Measurements from ENCODE around the gene CCDC102B.
"Not testable (repeated sequence)": the region's sequence is repeated elsewhere in the genome, so short reads cannot be mapped to it uniquely, and the experiment has no call there.

CCDC102B gene

GRCh38 chr18:68797871-68798270 is at the start of gene CCDC102B:
Gene CCDC102B, plus strand, starts transcription at chr18:68798080. Its CDS starts 38,684 bp downstream, at chr18:68836764.
- no peak for FAIRE-seq

GRCh38 chr18:68757126-68757525 is 40.8 kb upstream of the CCDC102B start:
- FAIRE-seq: no peak

GRCh38 chr18:68759308-68759707 is 38.6 kb upstream of the CCDC102B start:
- no peak for FAIRE-seq

GRCh38 chr18:68763083-68763482 is 34.8 kb upstream of the CCDC102B start:
- no peak for FAIRE-seq

GRCh38 chr18:68764016-68764415 is 33.9 kb upstream of the CCDC102B start:
- FAIRE-seq: no peak

GRCh38 chr18:68766433-68766832 is 31.4 kb upstream of the CCDC102B start:
- no peak for FAIRE-seq

- FAIRE-seq: no peak
Observed at GRCh38 chr18:68769461-68769860, 28.4 kb upstream of the CCDC102B start.

- no peak for FAIRE-seq
Observed at GRCh38 chr18:68772268-68772667, 25.6 kb upstream of the CCDC102B start.

GRCh38 chr18:68778280-68778886 is 19.5 kb upstream of the CCDC102B start:
- FAIRE-seq: no peak

- FAIRE-seq: no peak
Observed at GRCh38 chr18:68779169-68779568, 18.7 kb upstream of the CCDC102B start.

GRCh38 chr18:68780802-68781635 is 16.9 kb upstream of the CCDC102B start:
- no peak for FAIRE-seq

- FAIRE-seq: no peak
Observed at GRCh38 chr18:68783506-68783905, 14.4 kb upstream of the CCDC102B start.

GRCh38 chr18:68784071-68784470 is 13.8 kb upstream of the CCDC102B start:
- FAIRE-seq: no peak

- not testable (repeated sequence) for FAIRE-seq
Observed at GRCh38 chr18:68790290-68790689, 7.6 kb upstream of the CCDC102B start.

- FAIRE-seq: no peak
Observed at GRCh38 chr18:68791801-68792200, 6.1 kb upstream of the CCDC102B start.

GRCh38 chr18:68793951-68794350 is 3.9 kb upstream of the CCDC102B start:
- FAIRE-seq: no peak

- FAIRE-seq: no peak
Observed at GRCh38 chr18:68796936-68797690, 767 bp upstream of the CCDC102B start.

- FAIRE-seq: no peak
Observed at GRCh38 chr18:68800075-68800474, 2.2 kb downstream of the CCDC102B start.

- no peak for FAIRE-seq
Observed at GRCh38 chr18:68803356-68803755, 5.5 kb downstream of the CCDC102B start.

- no peak for FAIRE-seq
Observed at GRCh38 chr18:68817584-68817983, 19.7 kb downstream of the CCDC102B start.

- no peak for FAIRE-seq
Observed at GRCh38 chr18:68818584-68818983, 20.7 kb downstream of the CCDC102B start.

GRCh38 chr18:68822926-68823325 is 25.0 kb downstream of the CCDC102B start:
- no peak for FAIRE-seq

- no peak for FAIRE-seq
Observed at GRCh38 chr18:68826121-68826520, 28.2 kb downstream of the CCDC102B start.

Measured in A204.1 (cell line).